ENCODE results near the gene EXOC1L. TPM values are rescaled to one million over a fixed set of nuclear protein-coding genes. Genes with fewer than 3 reads are reported as not detected.

Gene EXOC1L
- total and polyA plus RNA-seq, 2 of the 13 experiments (the other 11 are each of a cell fraction or from before 2014, with no cell fraction given), result not detected

DNA sequence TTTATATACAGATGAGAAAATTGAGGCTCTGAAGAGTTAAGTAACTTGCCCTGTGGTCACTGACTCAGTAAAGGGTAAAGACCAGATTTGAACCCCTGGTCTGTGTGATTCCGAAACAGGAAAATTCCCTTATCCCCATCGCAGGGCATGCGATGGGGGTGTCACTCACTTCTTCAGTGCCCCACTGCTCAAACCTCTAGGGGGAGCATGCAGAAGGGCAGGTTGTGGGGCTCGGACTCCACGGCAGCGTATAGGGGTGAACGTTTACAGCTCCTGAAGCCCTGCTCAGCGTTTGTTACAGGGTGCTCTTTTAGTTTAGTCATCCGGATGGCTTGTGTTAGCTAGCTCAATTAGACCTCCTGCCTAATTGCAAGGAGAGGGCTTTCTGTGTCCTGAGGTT is 30.1 kb downstream of the EXOC1L start:
- Histone ChIP-seq H3K79me2 (ENCODE audit: insufficient read depth, low read length) (peaks cover 7% of the 10 kb centered on the region), H3K4me1 (ENCODE audit: insufficient read depth, low read length) (peaks cover 42% of the 10 kb centered on the region), H3K4me2 (ENCODE audit: low read depth, low read length) (peak overlapping the region; percentile 71), H4K20me1 (ENCODE audit: insufficient read depth, low read length) (no peaks in the 10 kb centered on the region), H3K4me3 (replicated peaks in 1 of 3; ENCODE audit: insufficient read depth in 1 of 3, low read depth in 2 of 3, low read length in 3 of 3) (peak overlapping the region; percentile 21 to 43 (median 28); a peak in 4 of 6 replicates), H3K27me3 (ENCODE audit: control insufficient read depth in 1 of 2, insufficient read depth in 2 of 2, low read length in 2 of 2) (0 out of 5 replicates have a peak, but pooled peaks cover 0 to 2% of the 10 kb centered on the region in 2 experiments), H3K36me3 (replicated peaks in 1 of 2; ENCODE audit: control insufficient read depth in 1 of 2, insufficient read depth in 2 of 2, low read length in 2 of 2) (no peaks in the 10 kb centered on the region), H3K9ac (ENCODE audit: insufficient read depth, low read depth, low read length) (0 out of 2 replicates have a peak overlapping the region, but pooled peaks have one; percentile 8), H2AFZ (ENCODE audit: low read length) (peak overlapping the region; percentile 92), H3K27ac (ENCODE audit: extremely low read length, insufficient read depth, low read length) (no peak overlapping the region), H3K9me3 (ENCODE audit: low read length) (no peaks in the 10 kb centered on the region)
- in situ Hi-C loops (cut with HindIII; ENCODE audit: extremely low pct_ligation_motif_present, low pct_unique_long_range_greater_than_20kb), result loop anchor here (25.0 kb wide), 1 partner anchor 462 kb away; the partner anchor contains the start of gene TMEM165
- POLR2A ChIA-PET, result interaction anchor here (1.1 kb wide), 1 partner anchor 304 kb away, joined by 3 read pairs; no protein-coding TSS in a partner anchor
- intact Hi-C loops (cut with micrococcal nuclease; ENCODE audit: unreplicated experiment), result loop anchor here (5.0 kb wide), 1 partner anchor 302 kb away; the partner anchor contains the start of gene CLOCK
- 15% methylated on average over 3 of the region's 9 CpGs for WGBS (ENCODE audit: low lambda C conversion rate)
- DNase-seq (ENCODE audit: low spot score) (no peak), ATAC-seq (peak; percentile 15), FAIRE-seq (no peak)
- CTCF ChIA-PET (ENCODE audit: low intra/inter-chr PET ratio, low total read pairs), result no interaction called here
- no TSS peak for BruUV-seq (replicated peaks)
- TF ChIP-seq TSC22D2 (CRISPR knock-in tag; IDR thresholded peaks at IDR 0.05; ENCODE audit: borderline replicate concordance) (no peak), NFRKB (IDR thresholded peaks at IDR 0.05) (no peak), TRIM24 (CRISPR knock-in tag; IDR thresholded peaks at IDR 0.05) (no peak), STAG1 (CRISPR knock-in tag; IDR thresholded peaks at IDR 0.05) (peak; percentile 7; the same call in 1 of the 2 replicates), KDM2A (CRISPR knock-in tag; IDR thresholded peaks at IDR 0.05; ENCODE audit: borderline replicate concordance, low read depth) (no peak), ZFP90 (CRISPR knock-in tag; IDR thresholded peaks at IDR 0.05; ENCODE audit: borderline replicate concordance) (no peak), SIN3B (IDR thresholded peaks at IDR 0.05; ENCODE audit: low read length) (no peak), SRSF4 (IDR thresholded peaks at IDR 0.05; ENCODE audit: low read depth, low read length, poor library complexity, severe bottlenecking) (no peak), CHD4 (IDR thresholded peaks at IDR 0.05; ENCODE audit: borderline replicate concordance, low read length) (no peak), ELF4 (CRISPR knock-in tag; IDR thresholded peaks at IDR 0.05; ENCODE audit: borderline replicate concordance) (no peak)
- TF ChIP-seq, protein P1, sequence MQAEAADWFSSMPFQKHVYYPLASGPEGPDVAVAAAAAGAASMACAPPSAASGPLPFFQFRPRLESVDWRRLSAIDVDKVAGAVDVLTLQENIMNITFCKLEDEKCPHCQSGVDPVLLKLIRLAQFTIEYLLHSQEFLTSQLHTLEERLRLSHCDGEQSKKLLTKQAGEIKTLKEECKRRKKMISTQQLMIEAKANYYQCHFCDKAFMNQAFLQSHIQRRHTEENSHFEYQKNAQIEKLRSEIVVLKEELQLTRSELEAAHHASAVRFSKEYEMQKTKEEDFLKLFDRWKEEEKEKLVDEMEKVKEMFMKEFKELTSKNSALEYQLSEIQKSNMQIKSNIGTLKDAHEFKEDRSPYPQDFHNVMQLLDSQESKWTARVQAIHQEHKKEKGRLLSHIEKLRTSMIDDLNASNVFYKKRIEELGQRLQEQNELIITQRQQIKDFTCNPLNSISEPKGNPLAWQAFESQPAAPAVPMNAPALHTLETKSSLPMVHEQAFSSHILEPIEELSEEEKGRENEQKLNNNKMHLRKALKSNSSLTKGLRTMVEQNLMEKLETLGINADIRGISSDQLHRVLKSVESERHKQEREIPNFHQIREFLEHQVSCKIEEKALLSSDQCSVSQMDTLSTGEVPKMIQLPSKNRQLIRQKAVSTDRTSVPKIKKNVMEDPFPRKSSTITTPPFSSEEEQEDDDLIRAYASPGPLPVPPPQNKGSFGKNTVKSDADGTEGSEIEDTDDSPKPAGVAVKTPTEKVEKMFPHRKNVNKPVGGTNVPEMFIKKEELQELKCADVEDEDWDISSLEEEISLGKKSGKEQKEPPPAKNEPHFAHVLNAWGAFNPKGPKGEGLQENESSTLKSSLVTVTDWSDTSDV (CRISPR knock-in tag; IDR thresholded peaks at IDR 0.05), result no peak
- TF ChIP-seq, protein P2, sequence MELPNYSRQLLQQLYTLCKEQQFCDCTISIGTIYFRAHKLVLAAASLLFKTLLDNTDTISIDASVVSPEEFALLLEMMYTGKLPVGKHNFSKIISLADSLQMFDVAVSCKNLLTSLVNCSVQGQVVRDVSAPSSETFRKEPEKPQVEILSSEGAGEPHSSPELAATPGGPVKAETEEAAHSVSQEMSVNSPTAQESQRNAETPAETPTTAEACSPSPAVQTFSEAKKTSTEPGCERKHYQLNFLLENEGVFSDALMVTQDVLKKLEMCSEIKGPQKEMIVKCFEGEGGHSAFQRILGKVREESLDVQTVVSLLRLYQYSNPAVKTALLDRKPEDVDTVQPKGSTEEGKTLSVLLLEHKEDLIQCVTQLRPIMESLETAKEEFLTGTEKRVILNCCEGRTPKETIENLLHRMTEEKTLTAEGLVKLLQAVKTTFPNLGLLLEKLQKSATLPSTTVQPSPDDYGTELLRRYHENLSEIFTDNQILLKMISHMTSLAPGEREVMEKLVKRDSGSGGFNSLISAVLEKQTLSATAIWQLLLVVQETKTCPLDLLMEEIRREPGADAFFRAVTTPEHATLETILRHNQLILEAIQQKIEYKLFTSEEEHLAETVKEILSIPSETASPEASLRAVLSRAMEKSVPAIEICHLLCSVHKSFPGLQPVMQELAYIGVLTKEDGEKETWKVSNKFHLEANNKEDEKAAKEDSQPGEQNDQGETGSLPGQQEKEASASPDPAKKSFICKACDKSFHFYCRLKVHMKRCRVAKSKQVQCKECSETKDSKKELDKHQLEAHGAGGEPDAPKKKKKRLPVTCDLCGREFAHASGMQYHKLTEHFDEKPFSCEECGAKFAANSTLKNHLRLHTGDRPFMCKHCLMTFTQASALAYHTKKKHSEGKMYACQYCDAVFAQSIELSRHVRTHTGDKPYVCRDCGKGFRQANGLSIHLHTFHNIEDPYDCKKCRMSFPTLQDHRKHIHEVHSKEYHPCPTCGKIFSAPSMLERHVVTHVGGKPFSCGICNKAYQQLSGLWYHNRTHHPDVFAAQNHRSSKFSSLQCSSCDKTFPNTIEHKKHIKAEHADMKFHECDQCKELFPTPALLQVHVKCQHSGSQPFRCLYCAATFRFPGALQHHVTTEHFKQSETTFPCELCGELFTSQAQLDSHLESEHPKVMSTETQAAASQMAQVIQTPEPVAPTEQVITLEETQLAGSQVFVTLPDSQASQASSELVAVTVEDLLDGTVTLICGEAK (IDR thresholded peaks at IDR 0.05), result no peak
- TF ChIP-seq, protein P2 (CRISPR knock-in tag; IDR thresholded peaks at IDR 0.05), result no peak

All from HepG2 (cell line).